ENCODE data around the gene RHPN2.
A peak's percentile ranks its signal among the peaks of the same experiment; 100 is the strongest.

The RHPN2 gene

DNA sequence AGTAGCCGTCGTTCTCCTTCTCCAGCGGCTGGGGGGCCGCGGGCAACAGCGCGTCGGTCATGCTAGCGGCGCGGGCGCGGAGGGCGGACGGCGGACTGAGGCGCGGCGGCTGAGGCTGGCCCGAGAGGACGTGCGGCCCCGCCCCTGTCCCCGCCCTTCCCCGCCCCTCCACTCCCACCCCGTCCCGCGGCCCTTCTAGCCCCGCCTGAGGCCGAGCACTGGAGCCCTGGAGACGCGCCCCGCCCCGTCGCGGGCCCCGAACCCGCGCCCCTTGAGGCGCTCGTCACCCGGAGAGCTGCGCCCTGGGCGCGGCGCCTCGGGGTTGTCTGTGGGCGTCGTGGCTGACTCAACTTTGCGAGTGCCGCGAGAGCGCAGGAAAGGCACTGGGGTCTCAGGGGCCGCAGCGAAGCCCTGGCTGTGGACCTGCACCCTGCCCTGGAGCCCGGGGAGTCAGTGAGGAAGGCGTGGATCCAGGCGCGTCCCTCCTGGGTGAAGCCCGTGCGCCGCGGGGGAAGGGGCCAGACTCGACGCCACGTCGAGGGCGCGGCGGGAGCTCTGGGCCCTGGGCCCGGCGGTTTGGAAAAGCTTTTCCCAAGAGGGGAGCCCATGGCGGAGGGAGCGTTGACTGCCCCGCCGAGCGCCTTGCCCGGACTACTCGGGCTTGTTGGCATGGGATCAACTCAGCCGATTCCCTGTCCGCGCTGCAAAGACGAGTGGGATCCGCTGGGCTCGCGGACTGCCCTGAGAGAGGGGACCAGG lies at the start of gene RHPN2:
Gene RHPN2 (minus strand): TSS at position 97 of the 759 bp plus-strand sequence. CDS start 36 bp downstream, at position 61.
- peak; percentile 81 for DNase-seq (ENCODE audit: low read depth)
- H3K4me3 ChIP-seq (ENCODE audit: low read length), result peak within 1 kb of the TSS; percentile 73
- no peak for TF ChIP-seq CTCF (IDR thresholded peaks at IDR 0.05; ENCODE audit: insufficient read depth, low read depth, low read length, missing control alignments)

DNA sequence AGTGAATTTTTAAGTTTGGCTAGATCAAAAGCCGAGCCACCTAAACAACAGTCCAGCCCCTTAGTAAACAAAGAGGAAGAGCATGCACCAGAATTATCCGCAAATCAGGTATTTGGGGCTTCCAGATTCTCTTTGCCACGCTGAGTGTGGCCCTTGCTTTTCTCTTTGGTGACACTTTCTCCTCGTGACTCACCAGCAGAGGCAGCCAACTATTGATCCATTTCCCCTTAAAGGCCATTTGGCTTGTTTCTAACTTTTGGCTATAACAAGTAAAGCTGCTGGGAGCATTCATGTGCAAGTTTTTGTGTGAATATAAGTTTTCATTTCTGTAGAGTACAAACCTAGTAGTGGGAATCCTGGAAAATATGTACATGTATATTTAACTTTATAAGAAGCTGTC lies 49.6 kb upstream of the RHPN2 start:
- no peak for TF ChIP-seq CTCF (IDR thresholded peaks at IDR 0.05; ENCODE audit: insufficient read depth, low read depth, low read length, missing control alignments)
- no peak for DNase-seq (ENCODE audit: low read depth)
- no peak overlapping the region for H3K4me3 ChIP-seq (ENCODE audit: low read length)

GRCh38 chr19:33111587-33111986 lies 46.9 kb upstream of the RHPN2 start:
- DNase-seq (ENCODE audit: low read depth), result no peak
- no peak for TF ChIP-seq CTCF (IDR thresholded peaks at IDR 0.05; ENCODE audit: insufficient read depth, low read depth, low read length, missing control alignments)
- no peak overlapping the region for H3K4me3 ChIP-seq (ENCODE audit: low read length)

DNA sequence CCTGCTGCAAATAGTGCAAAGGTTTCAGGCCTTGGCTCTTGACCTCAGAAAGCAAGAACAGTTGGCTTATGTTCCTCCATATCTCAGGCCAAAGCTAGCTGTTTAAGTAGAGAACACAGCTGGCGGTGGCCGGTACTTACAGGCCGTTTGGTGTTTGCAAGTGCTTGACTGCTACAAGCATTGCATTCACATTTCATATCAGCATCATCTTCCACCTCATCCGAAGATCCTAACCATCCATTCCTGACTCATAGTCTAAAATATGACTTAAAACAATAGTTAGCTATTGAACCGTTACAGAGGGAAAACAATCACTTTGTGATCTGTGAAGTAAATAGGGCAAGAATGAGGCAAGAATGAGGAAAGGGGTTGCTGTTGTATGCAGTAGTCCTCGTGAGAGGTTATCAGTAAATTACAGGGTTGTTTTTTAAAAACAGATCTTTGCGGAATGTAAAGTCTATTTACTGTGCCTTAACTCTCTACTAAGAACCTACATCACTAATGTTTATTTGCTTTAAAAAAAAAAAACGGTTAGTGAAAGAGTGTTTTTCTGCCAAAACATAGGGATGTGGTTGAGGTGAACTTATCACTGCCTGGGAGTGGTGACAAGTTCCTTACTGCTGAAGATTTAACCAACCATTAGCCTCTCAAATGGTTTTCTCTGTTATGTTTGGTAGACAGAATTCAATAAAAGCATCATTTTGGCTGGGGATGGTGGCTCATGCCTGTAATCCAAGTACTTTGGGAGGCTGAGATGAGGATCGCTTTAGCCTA lies 45.6 kb upstream of the RHPN2 start:
- no peak overlapping the region for H3K4me3 ChIP-seq (ENCODE audit: low read length)
- no peak for TF ChIP-seq CTCF (IDR thresholded peaks at IDR 0.05; ENCODE audit: insufficient read depth, low read depth, low read length, missing control alignments)
- no peak for DNase-seq (ENCODE audit: low read depth)

GRCh38 chr19:33108161-33108560 lies 43.5 kb upstream of the RHPN2 start:
- DNase-seq (ENCODE audit: low read depth), result no peak
- no peak for TF ChIP-seq CTCF (IDR thresholded peaks at IDR 0.05; ENCODE audit: insufficient read depth, low read depth, low read length, missing control alignments)
- no peak overlapping the region for H3K4me3 ChIP-seq (ENCODE audit: low read length)

GRCh38 chr19:33102893-33103292 lies 38.2 kb upstream of the RHPN2 start:
- no peak for DNase-seq (ENCODE audit: low read depth)
- TF ChIP-seq CTCF (IDR thresholded peaks at IDR 0.05; ENCODE audit: insufficient read depth, low read depth, low read length, missing control alignments), result no peak
- no peak overlapping the region for H3K4me3 ChIP-seq (ENCODE audit: low read length)
